Esophagus squamous epithelium (tissue), 4 donors: ENCODE data around the gene MRPL41.

Source experiments
- POLR2A ChIP-seq, 4 donors: fragments of 450-650 bp; IDR thresholded peaks; one replicate each; pipeline ENCODE4 v1.6.1; 2017; ENCODE audit warnings: antibody characterized with exemption in 4 of 4, mild to moderate bottlenecking in 4 of 4, moderate library complexity in 3 of 4
- TF ChIP-seq, protein P1 (sequence below), 6 experiments: fragments of 450-650 bp in 4 of 6; fragments of 200-600 bp in 2 of 6; sonication (generic) in 2 of 6; IDR thresholded peaks; one replicate each; pipeline ENCODE4 v1.5.1; 2016 to 2019; ENCODE audit warnings: antibody characterized with exemption in 6 of 6, mild to moderate bottlenecking in 4 of 6, moderate library complexity in 4 of 6

DNA sequence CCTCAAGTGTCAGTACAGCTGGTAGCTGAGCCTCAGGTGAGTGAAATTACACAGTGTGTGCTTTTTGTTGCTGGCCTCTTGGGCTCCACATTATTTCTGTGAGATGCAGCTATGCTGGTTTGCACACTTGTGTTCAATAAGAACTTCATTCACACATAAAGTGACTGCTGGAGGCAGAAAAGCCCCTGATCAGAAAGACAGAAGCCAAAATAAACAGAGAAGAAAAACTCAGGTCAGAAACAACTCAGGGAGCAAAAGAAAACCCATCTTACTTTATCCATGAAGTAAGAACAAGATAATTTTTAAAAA, 16.6 kb upstream of the MRPL41 start:
- TF ChIP-seq, protein P1, sequence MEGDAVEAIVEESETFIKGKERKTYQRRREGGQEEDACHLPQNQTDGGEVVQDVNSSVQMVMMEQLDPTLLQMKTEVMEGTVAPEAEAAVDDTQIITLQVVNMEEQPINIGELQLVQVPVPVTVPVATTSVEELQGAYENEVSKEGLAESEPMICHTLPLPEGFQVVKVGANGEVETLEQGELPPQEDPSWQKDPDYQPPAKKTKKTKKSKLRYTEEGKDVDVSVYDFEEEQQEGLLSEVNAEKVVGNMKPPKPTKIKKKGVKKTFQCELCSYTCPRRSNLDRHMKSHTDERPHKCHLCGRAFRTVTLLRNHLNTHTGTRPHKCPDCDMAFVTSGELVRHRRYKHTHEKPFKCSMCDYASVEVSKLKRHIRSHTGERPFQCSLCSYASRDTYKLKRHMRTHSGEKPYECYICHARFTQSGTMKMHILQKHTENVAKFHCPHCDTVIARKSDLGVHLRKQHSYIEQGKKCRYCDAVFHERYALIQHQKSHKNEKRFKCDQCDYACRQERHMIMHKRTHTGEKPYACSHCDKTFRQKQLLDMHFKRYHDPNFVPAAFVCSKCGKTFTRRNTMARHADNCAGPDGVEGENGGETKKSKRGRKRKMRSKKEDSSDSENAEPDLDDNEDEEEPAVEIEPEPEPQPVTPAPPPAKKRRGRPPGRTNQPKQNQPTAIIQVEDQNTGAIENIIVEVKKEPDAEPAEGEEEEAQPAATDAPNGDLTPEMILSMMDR (IDR thresholded peaks at IDR 0.05), result no peak
- no peak for TF ChIP-seq POLR2A (IDR thresholded peaks at IDR 0.05)
